GM12864 (cell line): ENCODE measurements around the gene GLT8D2.

Source experiments
- DNase-seq: peaks from one replicate; pipeline ENCODE4 v3.0.0-alpha.2; 2011; ENCODE audit warnings: low read depth
- H3K4me3 ChIP-seq: 2 replicates; pipeline ENCODE4 v1.5.1; 2011; ENCODE audit warnings: mild to moderate bottlenecking, low read depth, low read length, control low read depth
- CTCF ChIP-seq: IDR thresholded peaks from 2 replicates; pipeline ENCODE4 v1.5.1; 2011; ENCODE audit warnings: low read depth, mild to moderate bottlenecking, moderate library complexity, low read length, control low read depth, inconsistent platforms; ENCODE audit errors: missing control alignments

GLT8D2 gene

GRCh38 chr12:103978384-103978982 is 71.5 kb downstream of the GLT8D2 start:
- DNase-seq, result no peak
- no peak overlapping the region for H3K4me3 ChIP-seq
- no peak for TF ChIP-seq CTCF

- TF ChIP-seq CTCF, result no peak
- no peak overlapping the region for H3K4me3 ChIP-seq
- no peak for DNase-seq
These were observed 74.6 kb downstream of the GLT8D2 start for GRCh38 chr12:103975368-103975767.

GRCh38 chr12:103973909-103974308 is 76.1 kb downstream of the GLT8D2 start:
- no peak for TF ChIP-seq CTCF
- no peak for DNase-seq
- no peak overlapping the region for H3K4me3 ChIP-seq

GRCh38 chr12:103969391-103969790 is 80.6 kb downstream of the GLT8D2 start:
- TF ChIP-seq CTCF, result no peak
- no peak for DNase-seq
- H3K4me3 ChIP-seq, result no peak overlapping the region

GRCh38 chr12:103966736-103967135 is 83.3 kb downstream of the GLT8D2 start:
- peak overlapping the region; percentile 92 for H3K4me3 ChIP-seq
- no peak for DNase-seq
- TF ChIP-seq CTCF, result no peak

- peak; percentile 98 for DNase-seq
- TF ChIP-seq CTCF, result peak; percentile 5
- peak within 1 kb of the TSS; percentile 92 for H3K4me3 ChIP-seq
These were observed 84.1 kb downstream of the GLT8D2 start, which contains the start of gene TDG for GRCh38 chr12:103965590-103966504. TDG (plus strand) TSS chr12:103965872; CDS start chr12:103966038, 166 bp downstream.
